GM04503 (cell line): ENCODE results near the gene RFX1.

Source experiments
- DNase-seq: peaks from one replicate; pipeline ENCODE4 v3.0.0-alpha.2; 2012; ENCODE audit warnings: low read depth

The RFX1 gene

GRCh38 chr19:13995878-13996765, 10.0 kb downstream of the RFX1 start:
- no peak for DNase-seq

- no peak for DNase-seq
These were observed 10.9 kb downstream of the RFX1 start for GRCh38 chr19:13995017-13995728.

- DNase-seq: no peak
These were observed 12.4 kb downstream of the RFX1 start for GRCh38 chr19:13993590-13994300.

- DNase-seq: no peak
These were observed 14.1 kb downstream of the RFX1 start for GRCh38 chr19:13992025-13992424.

- no peak for DNase-seq
These were observed 16.0 kb downstream of the RFX1 start for GRCh38 chr19:13990085-13990484.

GRCh38 chr19:13989487-13989886, 16.6 kb downstream of the RFX1 start:
- DNase-seq: no peak

- DNase-seq: no peak
These were observed 18.8 kb downstream of the RFX1 start for GRCh38 chr19:13987101-13987890.

GRCh38 chr19:13986348-13986904, 19.7 kb downstream of the RFX1 start:
- no peak for DNase-seq

- no peak for DNase-seq
These were observed 20.3 kb downstream of the RFX1 start for GRCh38 chr19:13985771-13986347.

GRCh38 chr19:13984875-13985741, 21.0 kb downstream of the RFX1 start:
- no peak for DNase-seq

GRCh38 chr19:13984186-13984585, 21.9 kb downstream of the RFX1 start:
- no peak for DNase-seq

GRCh38 chr19:13983213-13983889, 22.8 kb downstream of the RFX1 start:
- DNase-seq: no peak

GRCh38 chr19:13982773-13983172, 23.3 kb downstream of the RFX1 start:
- no peak for DNase-seq

GRCh38 chr19:13981988-13982501, 24.1 kb downstream of the RFX1 start:
- no peak for DNase-seq

GRCh38 chr19:13981467-13981866, 24.7 kb downstream of the RFX1 start:
- no peak for DNase-seq

GRCh38 chr19:13981021-13981420, 25.1 kb downstream of the RFX1 start:
- DNase-seq: no peak

- DNase-seq: no peak
These were observed 25.8 kb downstream of the RFX1 start for GRCh38 chr19:13980340-13980739.

- DNase-seq: no peak
These were observed 26.4 kb downstream of the RFX1 start for GRCh38 chr19:13979686-13980085.

GRCh38 chr19:13979244-13979615, 26.9 kb downstream of the RFX1 start:
- DNase-seq: no peak
